Motor neuron (in vitro differentiated cells): ENCODE results near the gene BTF3. TPM values are rescaled to one million over a fixed set of nuclear protein-coding genes. Genes with fewer than 3 reads are reported as not detected.
A peak's percentile ranks its signal among the peaks of the same experiment; 100 is the strongest.
"Not testable (repeated sequence)": the region's sequence is repeated elsewhere in the genome, so short reads cannot be mapped to it uniquely, and the experiment has no call there.

Experiments
- ATAC-seq, 8 experiments: fragments of 200-7000 bp; cut with Tn5 transposase; replicated peaks in 6 of 8; 2 replicates each; pipeline ENCODE4 v1.8.0; 2021; ENCODE audit warnings: mild to moderate bottlenecking in 8 of 8, moderate library complexity in 8 of 8
- H3K27ac ChIP-seq, 2 donors: fragments of 250-450 bp; sonication (Bioruptor Pico); 2 replicates each; pipeline ENCODE4 v1.9.0; 2021; ENCODE audit warnings: antibody characterized with exemption in 2 of 2, mild to moderate bottlenecking in 2 of 2, moderate library complexity in 1 of 2
- H3K4me1 ChIP-seq, 2 donors: fragments of 250-450 bp; sonication (Bioruptor Pico); replicated peaks in 1 of 2; 2 replicates each; pipeline ENCODE4 v1.6.1; 2021; ENCODE audit warnings: antibody characterized with exemption in 2 of 2, mild to moderate bottlenecking in 2 of 2, moderate library complexity in 1 of 2
- H3K4me3 ChIP-seq, 5 donors: fragments of 250-450 bp; sonication (Bioruptor Pico); 2 replicates each; pipeline ENCODE4 v1.9.0; 2021; ENCODE audit warnings: antibody characterized with exemption in 5 of 5, mild to moderate bottlenecking in 5 of 5, moderate library complexity in 4 of 5
- WGBS, 10 experiments: fragments of 450-650 bp; shearing (Covaris generic); methylation state at CpG; one replicate each; pipeline ENCODE4 v1.0.0; 2022; 5-methylcytosine and 5-hydroxymethylcytosine counted together
- in situ Hi-C, 9 experiments: fragments of 400-800 bp; cut with MboI; loops; one replicate each; pipeline ENCODE4 v1.15.0; 2021; ENCODE audit warnings: low sequenced_read_pairs in 9 of 9, low pct_unique_long_range_greater_than_20kb in 2 of 9; ENCODE audit not compliant: unreplicated experiment in 9 of 9
- total RNA-seq, 8 experiments: library from RNA; unstranded; fragments of 300-600 nt; gene quantifications; 2 replicates each; pipeline versions ENCODE4 v1.2.3 to v1.2.4, GENCODE V29; 2022

The BTF3 gene
- total RNA-seq, 8 experiments from 2014 or later = 368 to 1,372 (median 751) TPM

GRCh38 chr5:73508521-73508920, 10.3 kb downstream of the BTF3 start:
- WGBS, 10 experiments = 90 to 100% (median 97%) methylated on average over 3 to 14 of the region's 26 CpGs; no CpG with 5 or more reads in 5 of the 10 experiments
- peak in 2 of 8 experiments; percentile 15 to 50 for ATAC-seq
- in situ Hi-C loops = loop anchor here in 1 of 9 experiments (25.0 kb wide), 1 partner anchor 279 kb away; no protein-coding TSS in a partner anchor

GRCh38 chr5:73513996-73514395, 15.8 kb downstream of the BTF3 start:
- Histone ChIP-seq H3K4me1 (no peaks in the 10 kb centered on the region), H3K4me3 (no peak overlapping the region), H3K27ac (no peak overlapping the region)
- no peak for ATAC-seq
- in situ Hi-C loops = loop anchor here in 1 of 9 experiments (25.0 kb wide), 1 partner anchor 273 kb away; no protein-coding TSS in a partner anchor
- 45 to 100% (median 81%) methylated on average over 1 to 2 of the region's 3 CpGs; no CpG with 5 or more reads in 4 of the 10 experiments for WGBS, 10 experiments

More at GRCh38 chr5:73508521-73508920, 10.3 kb downstream of the BTF3 start:
- H3K27ac ChIP-seq, H3K4me3 ChIP-seq, H3K4me1 ChIP-seq: not testable (repeated sequence)

GRCh38 chr5:73514418-73514817, 16.2 kb downstream of the BTF3 start:
- H3K4me1 ChIP-seq = no peaks in the 10 kb centered on the region
- no peak overlapping the region for H3K27ac ChIP-seq
- no peak overlapping the region for H3K4me3 ChIP-seq
- WGBS, 10 experiments = 0 to 92% (median 76%) methylated on average over 1 to 2 of the region's 2 CpGs; no CpG with 5 or more reads in 4 of the 10 experiments
- ATAC-seq = peak in 3 of 8 experiments; percentile 72 to 96 (median 84)
- in situ Hi-C loops = loop anchor here in 1 of 9 experiments (25.0 kb wide), 1 partner anchor 273 kb away; no protein-coding TSS in a partner anchor

- in situ Hi-C loops = loop anchor here in 1 of 9 experiments (25.0 kb wide), 1 partner anchor 272 kb away; no protein-coding TSS in a partner anchor
Observed at GRCh38 chr5:73515232-73515631, 17.0 kb downstream of the BTF3 start.

GRCh38 chr5:73519531-73520283, 21.5 kb downstream of the BTF3 start:
- Histone ChIP-seq H3K4me1 (no peaks in the 10 kb centered on the region), H3K4me3 (no peak overlapping the region), H3K27ac (no peak overlapping the region)
- 24 to 82% (median 66%) methylated on average over 1 to 10 of the region's 16 CpGs; no CpG with 5 or more reads in 2 of the 10 experiments for WGBS, 10 experiments
- in situ Hi-C loops = loop anchor here in 1 of 9 experiments (25.0 kb wide), 1 partner anchor 268 kb away; no protein-coding TSS in a partner anchor
- ATAC-seq = peak; percentile 63 to 99 (median 93)

More at GRCh38 chr5:73515232-73515631, 17.0 kb downstream of the BTF3 start:
- Histone ChIP-seq H3K4me3 (no peak overlapping the region), H3K27ac (no peak overlapping the region), H3K4me1 (no peaks in the 10 kb centered on the region)
- ATAC-seq = no peak
- 35 to 84% (median 82%) methylated on average over 2 to 4 of the region's 4 CpGs; no CpG with 5 or more reads in 3 of the 10 experiments for WGBS, 10 experiments

GRCh38 chr5:73522989-73523388, 24.7 kb downstream of the BTF3 start:
- Histone ChIP-seq H3K4me3 (no peak overlapping the region), H3K4me1 (no peaks in the 10 kb centered on the region), H3K27ac (no peak overlapping the region)
- no peak for ATAC-seq
- WGBS, 10 experiments = 44 to 92% (median 87%) methylated on average over 1 to 6 of the region's 7 CpGs; no CpG with 5 or more reads in 3 of the 10 experiments
- in situ Hi-C loops = loop anchor here in 1 of 9 experiments (25.0 kb wide), 1 partner anchor 264 kb away; no protein-coding TSS in a partner anchor

- 50 to 100% (median 100%) methylated on average over 1 of the region's 1 CpG; no CpG with 5 or more reads in 4 of the 10 experiments for WGBS, 10 experiments
- H3K27ac ChIP-seq = no peak overlapping the region
- in situ Hi-C loops = loop anchor here in 1 of 9 experiments (25.0 kb wide), 1 partner anchor 263 kb away; no protein-coding TSS in a partner anchor
- H3K4me1 ChIP-seq = no peaks in the 10 kb centered on the region
- no peak for ATAC-seq
- H3K4me3 ChIP-seq = no peak overlapping the region
Observed at GRCh38 chr5:73523861-73524260, 25.6 kb downstream of the BTF3 start.

GRCh38 chr5:73525606-73526203, 27.5 kb downstream of the BTF3 start:
- no peak overlapping the region for H3K4me3 ChIP-seq
- H3K4me1 ChIP-seq = no peaks in the 10 kb centered on the region
- H3K27ac ChIP-seq = no peak overlapping the region
- 35 to 100% (median 83%) methylated on average over 1 to 3 of the region's 3 CpGs for WGBS, 10 experiments
- ATAC-seq = peak in 1 of 8 experiments; percentile 37
- in situ Hi-C loops = loop anchor here in 1 of 9 experiments (25.0 kb wide), 1 partner anchor 438 kb away; no protein-coding TSS in a partner anchor

- 80 to 94% (median 86%) methylated on average over 2 to 3 of the region's 3 CpGs; no CpG with 5 or more reads in 2 of the 10 experiments for WGBS, 10 experiments
- Histone ChIP-seq H3K4me1 (no peaks in the 10 kb centered on the region), H3K27ac (no peak overlapping the region), H3K4me3 (no peak overlapping the region)
- ATAC-seq = no peak
- in situ Hi-C loops = loop anchor here in 1 of 9 experiments (25.0 kb wide), 1 partner anchor 441 kb away; no protein-coding TSS in a partner anchor
Observed at GRCh38 chr5:73528248-73528647, 30.0 kb downstream of the BTF3 start.

- Histone ChIP-seq H3K27ac (no peak overlapping the region), H3K4me3 (no peak overlapping the region), H3K4me1 (no peaks in the 10 kb centered on the region)
- ATAC-seq = no peak
- in situ Hi-C loops = loop anchor here in 1 of 9 experiments (25.0 kb wide), 1 partner anchor 442 kb away; no protein-coding TSS in a partner anchor
- 38 to 100% (median 80%) methylated on average over 1 of the region's 1 CpG; no CpG with 5 or more reads in 1 of the 10 experiments for WGBS, 10 experiments
Observed at GRCh38 chr5:73529081-73529480, 30.8 kb downstream of the BTF3 start.

- 67 to 100% (median 100%) methylated on average over 1 of the region's 1 CpG; no CpG with 5 or more reads in 1 of the 10 experiments for WGBS, 10 experiments
- Histone ChIP-seq H3K27ac (no peak overlapping the region), H3K4me3 (no peak overlapping the region), H3K4me1 (no peaks in the 10 kb centered on the region)
- ATAC-seq = no peak
- in situ Hi-C loops = loop anchor here in 1 of 9 experiments (25.0 kb wide), 1 partner anchor 444 kb away; no protein-coding TSS in a partner anchor
Observed at GRCh38 chr5:73531356-73531755, 33.1 kb downstream of the BTF3 start.

- Histone ChIP-seq H3K4me3 (no peak overlapping the region), H3K4me1 (no peaks in the 10 kb centered on the region), H3K27ac (no peak overlapping the region)
- in situ Hi-C loops = loop anchor here in 1 of 9 experiments (25.0 kb wide), 1 partner anchor 445 kb away; no protein-coding TSS in a partner anchor
- ATAC-seq = no peak
- WGBS, 10 experiments = 46 to 100% (median 80%) methylated on average over 1 to 4 of the region's 5 CpGs
Observed at GRCh38 chr5:73532195-73532594, 34.0 kb downstream of the BTF3 start.
